ENCODE data around the gene FANK1.

Gene FANK1

GRCh38 chr10:126049759-126050700 is 153.7 kb downstream of the FANK1 start:
- Mint-ChIP-seq H3K4me3 (no peak overlapping the region), H3K4me1 (no peaks in the 10 kb centered on the region), H3K27me3 (no peaks in the 10 kb centered on the region), H3K36me3 (no peaks in the 10 kb centered on the region), H3K9me3 (peaks cover 2% of the 10 kb centered on the region), H3K27ac (no peak overlapping the region)
- DNase-seq, result no peak
- CTCF ChIA-PET, result no interaction called here

GRCh38 chr10:126052171-126052570 is 155.8 kb downstream of the FANK1 start:
- CTCF ChIA-PET, result no interaction called here
- H3K36me3 Mint-ChIP-seq, result no peaks in the 10 kb centered on the region

GRCh38 chr10:126054191-126054590 is 157.8 kb downstream of the FANK1 start:
- no peak overlapping the region for H3K27ac Mint-ChIP-seq
- H3K4me3 Mint-ChIP-seq, result no peak overlapping the region
- no peaks in the 10 kb centered on the region for H3K27me3 Mint-ChIP-seq
- no peaks in the 10 kb centered on the region for H3K9me3 Mint-ChIP-seq
- DNase-seq, result no peak
- H3K4me1 Mint-ChIP-seq, result no peaks in the 10 kb centered on the region
- no peaks in the 10 kb centered on the region for H3K36me3 Mint-ChIP-seq
- CTCF ChIA-PET, result no interaction called here

More at GRCh38 chr10:126052171-126052570, 155.8 kb downstream of the FANK1 start:
- Mint-ChIP-seq H3K4me3 (no peak overlapping the region), H3K9me3 (no peaks in the 10 kb centered on the region), H3K4me1 (no peaks in the 10 kb centered on the region), H3K27ac (no peak overlapping the region), H3K27me3 (no peaks in the 10 kb centered on the region)
- no peak for DNase-seq

GRCh38 chr10:126057494-126057893 is 161.1 kb downstream of the FANK1 start:
- Mint-ChIP-seq H3K27ac (no peak overlapping the region), H3K9me3 (no peaks in the 10 kb centered on the region), H3K4me3 (no peak overlapping the region), H3K27me3 (no peaks in the 10 kb centered on the region), H3K4me1 (no peaks in the 10 kb centered on the region), H3K36me3 (no peaks in the 10 kb centered on the region)
- CTCF ChIA-PET, result no interaction called here
- no peak for DNase-seq

- H3K27me3 Mint-ChIP-seq, result no peaks in the 10 kb centered on the region
- H3K4me1 Mint-ChIP-seq, result no peaks in the 10 kb centered on the region
- H3K9me3 Mint-ChIP-seq, result no peaks in the 10 kb centered on the region
- no peaks in the 10 kb centered on the region for H3K36me3 Mint-ChIP-seq
- no peak overlapping the region for H3K27ac Mint-ChIP-seq
- DNase-seq, result no peak
- no peak overlapping the region for H3K4me3 Mint-ChIP-seq
- CTCF ChIA-PET, result no interaction called here
Observed at GRCh38 chr10:126058104-126058503, 161.7 kb downstream of the FANK1 start.

GRCh38 chr10:126058507-126058906 is 162.1 kb downstream of the FANK1 start:
- Mint-ChIP-seq H3K27me3 (no peaks in the 10 kb centered on the region), H3K4me1 (no peaks in the 10 kb centered on the region)
- CTCF ChIA-PET, result no interaction called here

More at GRCh38 chr10:126058507-126058906, 162.1 kb downstream of the FANK1 start:
- DNase-seq, result no peak
- Mint-ChIP-seq H3K36me3 (no peaks in the 10 kb centered on the region), H3K9me3 (no peaks in the 10 kb centered on the region), H3K4me3 (no peak overlapping the region), H3K27ac (no peak overlapping the region)

Measured in activated naive CD4-positive, alpha-beta T cell treated with anti-CD3 and anti-CD28 coated beads, Interleukin-2, amount 10 ng/mL, durations not matched to agents 7 days and 5 days (primary cell).